Measurements from ENCODE around the gene IMMP2L. TPM values are rescaled to one million over a fixed set of nuclear protein-coding genes. Genes with fewer than 3 reads are reported as not detected.

Gene IMMP2L
- total RNA-seq, 4 donors from 2014 or later: 23.8 to 30.0 (median 27.7) TPM

- H3K4me3 ChIP-seq (replicated peaks in 1 of 3): no peak overlapping the region
- H3K27me3 ChIP-seq: no peaks in the 10 kb centered on the region
- peaks cover under 1 to 6% of the 10 kb centered on the region in 2 donors for H3K4me1 ChIP-seq
- no peak overlapping the region for H3K27ac ChIP-seq
- TF ChIP-seq CTCF (IDR thresholded peaks at IDR 0.05) (no peak), POLR2A (IDR thresholded peaks at IDR 0.05) (no peak)
- intact Hi-C loops (cut with DNase I): no loop called here
- no peak for DNase-seq
- no peaks in the 10 kb centered on the region for H3K36me3 ChIP-seq
- no peaks in the 10 kb centered on the region for H3K9me3 ChIP-seq
These were observed 346.7 kb downstream of the IMMP2L start for GRCh38 chr7:111215550-111215949.

GRCh38 chr7:111212857-111213523 is 349.3 kb downstream of the IMMP2L start:
- no peaks in the 10 kb centered on the region for H3K9me3 ChIP-seq
- no peak for DNase-seq
- H3K4me3 ChIP-seq (replicated peaks in 1 of 3): no peak overlapping the region
- H3K27me3 ChIP-seq: no peaks in the 10 kb centered on the region
- H3K27ac ChIP-seq: no peak overlapping the region
- intact Hi-C loops (cut with DNase I): no loop called here
- H3K36me3 ChIP-seq: no peaks in the 10 kb centered on the region
- WGBS, 2 donors: 98 to 100% methylated on average over 4 to 8 of the region's 11 CpGs
- TF ChIP-seq CTCF (IDR thresholded peaks at IDR 0.05) (no peak), POLR2A (IDR thresholded peaks at IDR 0.05) (no peak)
- peaks cover 6 to 9% of the 10 kb centered on the region in 2 donors for H3K4me1 ChIP-seq

- TF ChIP-seq POLR2A (IDR thresholded peaks at IDR 0.05) (no peak), CTCF (IDR thresholded peaks at IDR 0.05) (no peak)
- WGBS, 2 donors: 86 to 88% methylated on average over 3 of the region's 3 CpGs
- no peaks in the 10 kb centered on the region for H3K36me3 ChIP-seq
- H3K27ac ChIP-seq: no peak overlapping the region
- H3K9me3 ChIP-seq: no peaks in the 10 kb centered on the region
- no peaks in the 10 kb centered on the region for H3K27me3 ChIP-seq
- no peak overlapping the region for H3K4me3 ChIP-seq (replicated peaks in 1 of 3)
- intact Hi-C loops (cut with DNase I): no loop called here
- no peak for DNase-seq
- H3K4me1 ChIP-seq: peaks cover 6 to 9% of the 10 kb centered on the region in 2 donors
These were observed 351.3 kb downstream of the IMMP2L start for GRCh38 chr7:111210996-111211395.

GRCh38 chr7:111210043-111210442 is 352.2 kb downstream of the IMMP2L start:
- Histone ChIP-seq H3K4me3 (replicated peaks in 1 of 3) (no peak overlapping the region), H3K27me3 (no peaks in the 10 kb centered on the region), H3K4me1 (peaks cover 2 to 9% of the 10 kb centered on the region in 2 donors), H3K36me3 (no peaks in the 10 kb centered on the region), H3K9me3 (no peaks in the 10 kb centered on the region), H3K27ac (no peak overlapping the region)
- TF ChIP-seq POLR2A (IDR thresholded peaks at IDR 0.05) (no peak), CTCF (IDR thresholded peaks at IDR 0.05) (no peak)
- DNase-seq: no peak
- intact Hi-C loops (cut with DNase I): no loop called here
- 44 to 54% methylated on average over 1 of the region's 1 CpG for WGBS, 2 donors

GRCh38 chr7:111205251-111205650 is 357.0 kb downstream of the IMMP2L start:
- H3K9me3 ChIP-seq: no peaks in the 10 kb centered on the region
- peaks cover 10% of the 10 kb centered on the region in 2 donors for H3K4me1 ChIP-seq
- no peaks in the 10 kb centered on the region for H3K36me3 ChIP-seq
- 74 to 80% methylated on average over 1 of the region's 1 CpG for WGBS, 2 donors
- intact Hi-C loops (cut with DNase I): no loop called here
- TF ChIP-seq CTCF (IDR thresholded peaks at IDR 0.05): no peak
- no peak for TF ChIP-seq POLR2A (IDR thresholded peaks at IDR 0.05)
- H3K4me3 ChIP-seq (replicated peaks in 1 of 3): no peak overlapping the region
- H3K27ac ChIP-seq: no peak overlapping the region
- no peak for DNase-seq
- no peaks in the 10 kb centered on the region for H3K27me3 ChIP-seq

All from thyroid gland (tissue), 4 donors.